ENCODE results near the gene MRPL58. TPM values are rescaled to one million over a fixed set of nuclear protein-coding genes. Genes with fewer than 3 reads are reported as not detected.
A peak's percentile ranks its signal among the peaks of the same experiment; 100 is the strongest.

Gene MRPL58
- total RNA-seq, 2 experiments from 2014 or later = 5.4 to 7.1 TPM

GRCh38 chr17:75067856-75068255 lies 55.4 kb downstream of the MRPL58 start:
- peaks cover 31% of the 10 kb centered on the region for H3K4me1 ChIP-seq (ENCODE audit: insufficient read depth, low read length)
- no peak overlapping the region for H3K4me3 ChIP-seq (ENCODE audit: low read length)
- H3K27me3 Mint-ChIP-seq = no peaks in the 10 kb centered on the region
- peaks cover 23% of the 10 kb centered on the region for H3K36me3 Mint-ChIP-seq (ENCODE audit: low read depth)
- H3K36me3 ChIP-seq (ENCODE audit: insufficient read depth, low read length) = peaks cover 20% of the 10 kb centered on the region
- H3K4me1 Mint-ChIP-seq (ENCODE audit: low read depth) = peaks cover 34% of the 10 kb centered on the region
- H3K4me3 Mint-ChIP-seq = peak overlapping the region; percentile 56
- TF ChIP-seq CTCF (IDR thresholded peaks at IDR 0.05) = no peak
- ChIA-PET POLR2A (interaction anchor here (0.6 to 3.8 kb wide), 12 partner anchors 8 to 407 kb away, joined by 3 to 16 read pairs (median 6); partner anchors contain the start of genes ARMC7, ATP5PD, KCTD2 and MIF4GD), CTCF (interaction anchor here (0.8 kb wide), 1 partner anchor 106 kb away, joined by 4 read pairs; no protein-coding TSS in a partner anchor)
- peak; percentile 91 for ATAC-seq (ENCODE audit: poor library complexity)
- H3K27ac ChIP-seq (ENCODE audit: low read depth in 1 of 2, low read length in 2 of 2) = no peak overlapping the region
- intact Hi-C loops (cut with DNase I, micrococcal nuclease) = loop anchor here in 1 of 2 experiments (10.0 kb wide), 1 partner anchor 47 kb away; no protein-coding TSS in a partner anchor
- H3K9me3 Mint-ChIP-seq = no peaks in the 10 kb centered on the region
- H3K9me3 ChIP-seq (ENCODE audit: control insufficient read depth in 1 of 2, insufficient read depth in 1 of 2, low read length in 2 of 2) = no peaks in the 10 kb centered on the region
- H3K27me3 ChIP-seq (ENCODE audit: control insufficient read depth in 1 of 2, insufficient read depth in 2 of 2, low read length in 2 of 2) = no peaks in the 10 kb centered on the region
- peak overlapping the region; percentile 76 for H3K27ac Mint-ChIP-seq
- DNase-seq = peak in 6 of 14 experiments; percentile 5 to 53 (median 49)

GRCh38 chr17:75068750-75069149 lies 56.3 kb downstream of the MRPL58 start:
- POLR2A ChIA-PET = interaction anchor here (1.6 to 3.8 kb wide), 3 partner anchors 9 to 63 kb away, joined by 11 to 16 read pairs (median 13); partner anchors contain the start of gene NT5C
- intact Hi-C loops (cut with DNase I, micrococcal nuclease) = loop anchor here in 1 of 2 experiments (10.0 kb wide), 1 partner anchor 46 kb away; no protein-coding TSS in a partner anchor
- CTCF ChIA-PET = interaction anchor here (1.2 kb wide), 1 partner anchor 62 kb away, joined by 3 read pairs; no protein-coding TSS in a partner anchor
- no peaks in the 10 kb centered on the region for H3K9me3 ChIP-seq (ENCODE audit: control insufficient read depth in 1 of 2, insufficient read depth in 1 of 2, low read length in 2 of 2)
- TF ChIP-seq CTCF (IDR thresholded peaks at IDR 0.05) = no peak
- no peak for ATAC-seq (ENCODE audit: poor library complexity)
- Mint-ChIP-seq H3K9me3 (no peaks in the 10 kb centered on the region), H3K4me1 (ENCODE audit: low read depth) (peaks cover 34% of the 10 kb centered on the region), H3K36me3 (ENCODE audit: low read depth) (peaks cover 14% of the 10 kb centered on the region), H3K4me3 (peak overlapping the region; percentile 58), H3K27ac (no peak overlapping the region), H3K27me3 (no peaks in the 10 kb centered on the region)
- H3K4me1 ChIP-seq (ENCODE audit: insufficient read depth, low read length) = peaks cover 31% of the 10 kb centered on the region
- H3K27ac ChIP-seq (ENCODE audit: low read depth in 1 of 2, low read length in 2 of 2) = no peak overlapping the region
- DNase-seq = no peak
- H3K4me3 ChIP-seq (ENCODE audit: low read length) = no peak overlapping the region
- peaks cover 11% of the 10 kb centered on the region for H3K36me3 ChIP-seq (ENCODE audit: insufficient read depth, low read length)
- no peaks in the 10 kb centered on the region for H3K27me3 ChIP-seq (ENCODE audit: control insufficient read depth in 1 of 2, insufficient read depth in 2 of 2, low read length in 2 of 2)

GRCh38 chr17:75069783-75070182 lies 57.3 kb downstream of the MRPL58 start:
- Histone ChIP-seq H3K36me3 (ENCODE audit: insufficient read depth, low read length) (peaks cover 2% of the 10 kb centered on the region), H3K27ac (ENCODE audit: low read depth in 1 of 2, low read length in 2 of 2) (no peak overlapping the region), H3K27me3 (ENCODE audit: control insufficient read depth in 1 of 2, insufficient read depth in 2 of 2, low read length in 2 of 2) (no peaks in the 10 kb centered on the region), H3K4me3 (ENCODE audit: low read length) (no peak overlapping the region), H3K4me1 (ENCODE audit: insufficient read depth, low read length) (peaks cover 31% of the 10 kb centered on the region), H3K9me3 (ENCODE audit: control insufficient read depth in 1 of 2, insufficient read depth in 1 of 2, low read length in 2 of 2) (no peaks in the 10 kb centered on the region)
- no peaks in the 10 kb centered on the region for H3K27me3 Mint-ChIP-seq
- peak overlapping the region; percentile 50 for H3K4me3 Mint-ChIP-seq
- POLR2A ChIA-PET = interaction anchor here (0.6 to 2.7 kb wide), 6 partner anchors 9 to 1304 kb away, joined by 3 to 13 read pairs (median 4); partner anchors contain the start of genes ARMC7 and NT5C
- no peaks in the 10 kb centered on the region for H3K9me3 Mint-ChIP-seq
- H3K4me1 Mint-ChIP-seq (ENCODE audit: low read depth) = peaks cover 30% of the 10 kb centered on the region
- CTCF ChIA-PET = interaction anchor here (1.2 to 1.4 kb wide), 2 partner anchors 61 to 132 kb away, joined by 3 to 4 read pairs; no protein-coding TSS in a partner anchor
- no peak for ATAC-seq (ENCODE audit: poor library complexity)
- H3K36me3 Mint-ChIP-seq (ENCODE audit: low read depth) = peaks cover 4% of the 10 kb centered on the region
- intact Hi-C loops (cut with DNase I, micrococcal nuclease) = loop anchor here in 1 of 2 experiments (10.0 kb wide), 1 partner anchor 45 kb away; no protein-coding TSS in a partner anchor
- H3K27ac Mint-ChIP-seq = peak overlapping the region; percentile 50
- peak; percentile 23 for TF ChIP-seq CTCF (IDR thresholded peaks at IDR 0.05)
- peak in 3 of 14 experiments; percentile 19 to 42 (median 36) for DNase-seq

Other genes starting within 250 kb of the MRPL58 start
- gene NAT9, start 236.3 kb upstream of the MRPL58 start, total RNA-seq = 10 to 100 TPM; 34.6 to 38.2 TPM
- gene GRIN2C, start 152.8 kb upstream of the MRPL58 start, total RNA-seq = not detected
- gene FDXR, start 139.7 kb upstream of the MRPL58 start, total RNA-seq = 1 to 10 TPM; 2.1 to 2.7 TPM
- not detected for gene FADS6, start 119.0 kb upstream of the MRPL58 start, total RNA-seq
- gene USH1G, start 89.4 kb upstream of the MRPL58 start, total RNA-seq = not detected
- gene OTOP2, start 88.4 kb upstream of the MRPL58 start, total RNA-seq = not detected
- not detected for gene OTOP3, start 76.8 kb upstream of the MRPL58 start, total RNA-seq
- gene HID1, start 39.9 kb upstream of the MRPL58 start, total RNA-seq = 10 to 100 TPM; 31.8 to 31.9 TPM
- gene CDR2L, start 25.0 kb upstream of the MRPL58 start, total RNA-seq = under 1 TPM in 1 of 2 experiments, not detected in 1; 0.08 TPM
- gene ATP5PD, start 34.3 kb downstream of the MRPL58 start, total RNA-seq = 100 to 1,000 TPM in 1 of 2 experiments, 10 to 100 TPM in 1; 98.5 to 112 TPM
- 10 to 100 TPM; 26.1 to 28.0 TPM for gene KCTD2, start 34.6 kb downstream of the MRPL58 start, total RNA-seq
- 10 to 100 TPM in 1 of 2 experiments, 1 to 10 TPM in 1; 9.2 to 11.0 TPM for gene SLC16A5, start 75.3 kb downstream of the MRPL58 start, total RNA-seq
- gene ARMC7, start 97.3 kb downstream of the MRPL58 start, total RNA-seq = 1 to 10 TPM; 4.1 to 4.8 TPM
- 10 to 100 TPM; 14.1 to 16.1 TPM for gene NT5C, start 119.1 kb downstream of the MRPL58 start, total RNA-seq
- gene JPT1, start 141.8 kb downstream of the MRPL58 start, total RNA-seq = 10 to 100 TPM; 21.3 to 25.5 TPM
- 100 to 1,000 TPM; 207 to 228 TPM for gene SUMO2, start 170.3 kb downstream of the MRPL58 start, total RNA-seq
- gene NUP85, start 193.0 kb downstream of the MRPL58 start, total RNA-seq = 10 to 100 TPM; 84.7 to 89.2 TPM
- 10 to 100 TPM; 88.8 to 96.5 TPM for gene GGA3, start 248.9 kb downstream of the MRPL58 start, total RNA-seq
- gene MRPS7, start 249.2 kb downstream of the MRPL58 start, total RNA-seq = 10 to 100 TPM; 33.2 to 35.2 TPM